NCI-H1105 treated with DMSO at 0.1 percent for 48 hours (cell line): Measurements from ENCODE around the gene GID4.

Experiments used
- DNase-seq: peaks from one replicate; lab custom pipeline; 2025; lab: John Stamatoyannopoulos, UW

GID4 gene

GRCh38 chr17:18017958-18018357 lies 21.2 kb upstream of the GID4 start:
- DNase-seq, result no peak

- no peak for DNase-seq
Measured at GRCh38 chr17:18018411-18018921, 20.7 kb upstream of the GID4 start.

- no peak for DNase-seq
Measured at GRCh38 chr17:18019838-18020154, 19.4 kb upstream of the GID4 start.

- no peak for DNase-seq
Measured at GRCh38 chr17:18020971-18021370, 18.2 kb upstream of the GID4 start.

- DNase-seq, result no peak
Measured at GRCh38 chr17:18021372-18021771, 17.8 kb upstream of the GID4 start.

GRCh38 chr17:18025241-18025944 lies 13.8 kb upstream of the GID4 start:
- no peak for DNase-seq

GRCh38 chr17:18025945-18026776 lies 13.0 kb upstream of the GID4 start:
- peak; percentile 29 for DNase-seq

GRCh38 chr17:18027280-18027679 lies 11.9 kb upstream of the GID4 start:
- no peak for DNase-seq

- DNase-seq, result no peak
Measured at GRCh38 chr17:18028114-18028951, 10.9 kb upstream of the GID4 start.

GRCh38 chr17:18028952-18029540 lies 10.2 kb upstream of the GID4 start:
- DNase-seq, result no peak

- no peak for DNase-seq
Measured at GRCh38 chr17:18031955-18032354, 7.3 kb upstream of the GID4 start.

- peak; percentile 88 for DNase-seq
Measured at GRCh38 chr17:18033442-18034099, 5.6 kb upstream of the GID4 start.

GRCh38 chr17:18035704-18036103 lies 3.5 kb upstream of the GID4 start:
- DNase-seq, result no peak

- DNase-seq, result no peak
Measured at GRCh38 chr17:18037486-18037885, 1.7 kb upstream of the GID4 start.

GRCh38 chr17:18038149-18038850 lies 908 bp upstream of the GID4 start:
- no peak for DNase-seq

- no peak for DNase-seq
Measured at GRCh38 chr17:18039535-18040260, 490 bp downstream of the GID4 start.

- no peak for DNase-seq
Measured at GRCh38 chr17:18040261-18040858, 1.2 kb downstream of the GID4 start.

GRCh38 chr17:18041776-18042175 lies 2.6 kb downstream of the GID4 start:
- DNase-seq, result no peak

GRCh38 chr17:18042983-18043382 lies 3.8 kb downstream of the GID4 start:
- no peak for DNase-seq

GRCh38 chr17:18043491-18043890 lies 4.3 kb downstream of the GID4 start:
- no peak for DNase-seq
